ENCODE measurements around the gene VPS9D1. TPM values are rescaled to one million over a fixed set of nuclear protein-coding genes. Genes with fewer than 3 reads are reported as not detected.
A peak's percentile ranks its signal among the peaks of the same experiment; 100 is the strongest.

VPS9D1 gene
- total RNA-seq, 1 donor from 2014 or later: 1.6 TPM

DNA sequence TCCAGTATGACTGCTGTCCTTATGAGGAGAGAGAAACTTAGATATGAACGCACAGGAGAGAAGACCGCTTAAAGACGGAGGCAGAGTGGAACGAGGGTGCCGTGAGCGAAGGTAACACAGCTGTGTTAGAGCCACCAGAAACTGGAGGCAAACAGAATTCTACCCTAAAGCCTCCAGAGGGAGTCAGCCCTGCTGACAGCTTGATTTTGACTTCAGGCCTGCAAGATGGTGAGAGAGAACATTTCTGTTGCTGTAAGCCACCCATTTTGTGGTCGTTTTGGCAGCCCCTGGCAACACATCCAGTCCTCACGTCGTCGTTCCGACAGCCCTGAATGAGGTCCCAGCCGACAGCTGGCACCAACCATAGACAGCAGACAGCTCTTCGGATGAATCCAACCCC lies 16.4 kb downstream of the VPS9D1 start:
- TF ChIP-seq, protein P1, sequence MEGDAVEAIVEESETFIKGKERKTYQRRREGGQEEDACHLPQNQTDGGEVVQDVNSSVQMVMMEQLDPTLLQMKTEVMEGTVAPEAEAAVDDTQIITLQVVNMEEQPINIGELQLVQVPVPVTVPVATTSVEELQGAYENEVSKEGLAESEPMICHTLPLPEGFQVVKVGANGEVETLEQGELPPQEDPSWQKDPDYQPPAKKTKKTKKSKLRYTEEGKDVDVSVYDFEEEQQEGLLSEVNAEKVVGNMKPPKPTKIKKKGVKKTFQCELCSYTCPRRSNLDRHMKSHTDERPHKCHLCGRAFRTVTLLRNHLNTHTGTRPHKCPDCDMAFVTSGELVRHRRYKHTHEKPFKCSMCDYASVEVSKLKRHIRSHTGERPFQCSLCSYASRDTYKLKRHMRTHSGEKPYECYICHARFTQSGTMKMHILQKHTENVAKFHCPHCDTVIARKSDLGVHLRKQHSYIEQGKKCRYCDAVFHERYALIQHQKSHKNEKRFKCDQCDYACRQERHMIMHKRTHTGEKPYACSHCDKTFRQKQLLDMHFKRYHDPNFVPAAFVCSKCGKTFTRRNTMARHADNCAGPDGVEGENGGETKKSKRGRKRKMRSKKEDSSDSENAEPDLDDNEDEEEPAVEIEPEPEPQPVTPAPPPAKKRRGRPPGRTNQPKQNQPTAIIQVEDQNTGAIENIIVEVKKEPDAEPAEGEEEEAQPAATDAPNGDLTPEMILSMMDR (IDR thresholded peaks at IDR 0.05): no peak
- TF ChIP-seq EZH2phosphoT487 (IDR thresholded peaks at IDR 0.05) (no peak), EZH2 (IDR thresholded peaks at IDR 0.05) (no peak)
- Histone ChIP-seq H3K9ac (no peak overlapping the region), H3K27ac (no peak overlapping the region), H3F3A (ENCODE audit: low read depth) (peaks cover 31% of the 10 kb centered on the region), H4K20me1 (ENCODE audit: low read depth) (peaks cover 13% of the 10 kb centered on the region), H3K9me3 (ENCODE audit: low read depth) (no peaks in the 10 kb centered on the region), H2AFZ (replicated peaks) (no peak overlapping the region), H3K4me1 (peaks cover 10% of the 10 kb centered on the region), H3K4me2 (no peak overlapping the region), H3K36me3 (no peaks in the 10 kb centered on the region), H3K27me3 (peaks cover 34% of the 10 kb centered on the region), H3K4me3 (no peak overlapping the region), H3K79me2 (ENCODE audit: low read depth) (no peaks in the 10 kb centered on the region)
- Mint-ChIP-seq H3K27ac (no peak overlapping the region), H3K9me3 (no peaks in the 10 kb centered on the region), H3K4me3 (no peak overlapping the region), H3K4me1 (peaks cover 18% of the 10 kb centered on the region), H3K36me3 (peaks cover under 1% of the 10 kb centered on the region), H3K27me3 (ENCODE audit: insufficient read depth, low read depth) (peaks cover 11% of the 10 kb centered on the region)
- DNase-seq (ENCODE audit: low spot score): no peak

DNA sequence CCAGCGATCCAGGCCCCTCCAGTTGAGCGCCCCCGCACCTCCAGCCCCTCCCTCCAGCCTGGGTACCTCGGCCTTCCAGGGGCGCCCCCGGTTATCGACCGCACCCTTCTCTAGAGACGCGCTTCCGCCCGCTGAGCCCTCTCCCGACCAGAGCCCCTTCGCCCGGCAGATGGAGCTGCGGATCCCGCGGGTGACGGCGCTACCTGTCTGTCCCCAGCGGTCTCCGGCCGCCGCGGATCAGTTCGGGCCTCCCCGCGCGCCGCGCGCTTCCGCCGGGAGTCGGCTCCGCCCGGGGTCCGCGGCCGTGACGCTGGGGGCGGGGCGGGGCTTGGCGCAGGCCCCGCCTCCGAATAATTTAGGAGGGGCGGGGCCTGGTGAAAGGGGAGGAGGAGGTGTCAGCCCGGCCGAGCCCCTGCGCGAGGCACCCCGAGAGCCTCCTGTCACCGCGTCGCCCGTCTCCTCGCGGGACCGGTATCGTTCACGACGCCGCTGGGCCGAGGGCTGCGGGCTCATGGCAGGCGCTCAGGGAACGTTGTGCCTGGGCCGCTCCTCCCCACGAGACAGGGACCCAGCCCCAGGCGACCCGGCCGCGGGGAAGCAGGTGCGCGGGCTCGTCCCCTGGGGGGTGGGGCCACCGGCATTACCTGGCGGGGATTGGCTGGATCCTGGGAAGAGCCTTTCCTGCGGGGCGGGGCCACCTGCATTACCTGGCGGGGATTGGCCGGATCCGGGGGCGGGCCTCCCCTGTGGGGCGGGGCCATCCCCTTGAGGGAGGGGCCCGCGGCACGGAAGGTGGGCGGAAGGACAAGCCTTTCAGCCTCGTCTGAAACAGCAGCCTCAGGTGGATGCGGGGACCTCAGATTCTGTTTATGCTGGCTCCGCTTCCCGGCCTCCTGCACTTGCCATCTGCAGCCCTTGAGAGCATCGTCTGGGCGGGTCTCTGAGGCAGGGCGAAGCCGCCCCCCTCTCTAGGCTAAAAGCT lies 19.0 kb downstream of the VPS9D1 start, which contains the start of gene SPATA2L:
Gene SPATA2L (minus strand): TSS at position 281 of the 982 bp plus-strand sequence. CDS start 473 bp downstream, outside the sequence.
- H3K4me3 Mint-ChIP-seq: peak within 1 kb of the TSS; percentile 84
- H3K36me3 ChIP-seq: no peaks in the 10 kb centered on the region
- peaks cover 5% of the 10 kb centered on the region for H3K36me3 Mint-ChIP-seq
- DNase-seq (ENCODE audit: low spot score): peak; percentile 98
- H3K9me3 Mint-ChIP-seq: no peaks in the 10 kb centered on the region
- peak within 1 kb of the TSS; percentile 97 for H2AFZ ChIP-seq (replicated peaks)
- peaks cover 11% of the 10 kb centered on the region for H3K27me3 Mint-ChIP-seq (ENCODE audit: insufficient read depth, low read depth)
- H3K27ac Mint-ChIP-seq: no peak within 1 kb of the TSS
- peak within 1 kb of the TSS; percentile 72 for H3K4me3 ChIP-seq
- H3K4me2 ChIP-seq: peak within 1 kb of the TSS; percentile 89
- peaks cover 24% of the 10 kb centered on the region for H3K4me1 Mint-ChIP-seq
- peaks cover 14% of the 10 kb centered on the region for H4K20me1 ChIP-seq (ENCODE audit: low read depth)
- no peak within 1 kb of the TSS for H3K9ac ChIP-seq
- H3K27ac ChIP-seq: no peak within 1 kb of the TSS
- H3K9me3 ChIP-seq (ENCODE audit: low read depth): no peaks in the 10 kb centered on the region
- no peaks in the 10 kb centered on the region for H3K79me2 ChIP-seq (ENCODE audit: low read depth)
- H3F3A ChIP-seq (ENCODE audit: low read depth): peaks cover 37% of the 10 kb centered on the region
- peaks cover 34% of the 10 kb centered on the region for H3K27me3 ChIP-seq
- TF ChIP-seq, protein P1 (IDR thresholded peaks at IDR 0.05): peak; percentile 28
- TF ChIP-seq EZH2 (IDR thresholded peaks at IDR 0.05) (no peak), EZH2phosphoT487 (IDR thresholded peaks at IDR 0.05) (no peak)
- H3K4me1 ChIP-seq: peaks cover 8% of the 10 kb centered on the region

DNA sequence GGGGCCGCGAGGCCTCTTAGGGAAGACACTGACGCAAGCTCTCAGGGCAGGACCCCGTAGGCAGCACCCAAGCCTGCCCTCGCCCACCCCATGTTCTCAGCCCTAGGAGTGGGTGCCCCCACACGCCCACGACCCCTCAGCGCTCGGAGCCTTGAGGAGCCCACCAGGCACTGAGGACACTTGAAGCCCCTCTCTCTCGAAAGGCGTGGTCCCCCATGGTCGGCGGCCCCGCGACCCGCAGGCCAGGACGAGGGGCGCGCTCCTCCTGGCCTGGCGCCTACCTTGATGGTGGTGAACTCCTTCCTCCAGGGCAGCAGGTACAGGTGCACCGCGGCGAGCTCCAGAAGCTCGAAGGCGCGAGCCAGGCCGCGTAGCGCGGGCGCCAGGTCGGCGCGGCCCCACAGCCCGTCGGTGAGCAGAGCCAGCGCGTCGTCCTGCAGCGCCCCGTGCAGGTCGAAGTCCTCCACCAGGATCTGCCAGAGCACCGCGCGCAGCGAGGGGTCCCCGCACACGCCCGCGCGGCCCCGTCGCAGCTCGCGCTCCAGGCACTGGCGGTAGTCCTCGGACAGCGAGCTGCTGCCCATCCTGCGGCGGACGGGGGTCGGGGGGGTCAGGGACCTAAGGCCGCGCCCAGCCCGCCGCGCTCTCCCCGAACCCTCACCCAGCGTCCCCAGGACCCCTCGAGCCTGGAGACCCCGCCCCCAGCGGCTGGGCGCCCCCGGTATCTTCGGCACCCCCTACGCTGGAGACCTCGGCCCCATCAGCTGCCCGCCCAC lies 19.9 kb downstream of the VPS9D1 start:
- no peak overlapping the region for H3K9ac ChIP-seq
- peak overlapping the region; percentile 61 for H2AFZ ChIP-seq (replicated peaks)
- no peak overlapping the region for H3K27ac Mint-ChIP-seq

More for the DNA sequence above, 19.9 kb downstream of the VPS9D1 start:
- Mint-ChIP-seq H3K4me3 (peak overlapping the region; percentile 84), H3K36me3 (peaks cover 5% of the 10 kb centered on the region), H3K27me3 (ENCODE audit: insufficient read depth, low read depth) (peaks cover 7% of the 10 kb centered on the region), H3K9me3 (no peaks in the 10 kb centered on the region), H3K4me1 (peaks cover 21% of the 10 kb centered on the region)
- peaks cover 37% of the 10 kb centered on the region for H3F3A ChIP-seq (ENCODE audit: low read depth)
- H3K27me3 ChIP-seq: peaks cover 34% of the 10 kb centered on the region
- H4K20me1 ChIP-seq (ENCODE audit: low read depth): peaks cover 14% of the 10 kb centered on the region
- no peaks in the 10 kb centered on the region for H3K79me2 ChIP-seq (ENCODE audit: low read depth)
- no peak overlapping the region for H3K27ac ChIP-seq
- H3K4me3 ChIP-seq: peak overlapping the region; percentile 72
- DNase-seq (ENCODE audit: low spot score): peak; percentile 87
- H3K9me3 ChIP-seq (ENCODE audit: low read depth): no peaks in the 10 kb centered on the region
- H3K4me2 ChIP-seq: peak overlapping the region; percentile 89
- peaks cover 4% of the 10 kb centered on the region for H3K4me1 ChIP-seq
- H3K36me3 ChIP-seq: no peaks in the 10 kb centered on the region
- TF ChIP-seq, protein P1 (IDR thresholded peaks at IDR 0.05): peak; percentile 36
- TF ChIP-seq EZH2 (IDR thresholded peaks at IDR 0.05): no peak
